ENCODE results near the gene ICE1. TPM values are rescaled to one million over a fixed set of nuclear protein-coding genes. Genes with fewer than 3 reads are reported as not detected.

Gene ICE1
- total RNA-seq, 1 donor from 2014 or later, result 37.9 TPM

- H3K4me1 Mint-ChIP-seq, result no peaks in the 10 kb centered on the region
- H3K36me3 Mint-ChIP-seq, result peaks cover 40% of the 10 kb centered on the region
- H3K27ac Mint-ChIP-seq, result no peak overlapping the region
- H3K27me3 Mint-ChIP-seq (ENCODE audit: low read depth), result no peaks in the 10 kb centered on the region
- no peak for TF ChIP-seq CTCF (IDR thresholded peaks at IDR 0.05; ENCODE audit: unreplicated experiment)
- no peaks in the 10 kb centered on the region for H3K9me3 Mint-ChIP-seq
- no peak for DNase-seq (ENCODE audit: low spot score in 2 of 2, unreplicated experiment in 2 of 2)
- H3K4me3 Mint-ChIP-seq, result no peak overlapping the region
Measured at GRCh38 chr5:5481206-5481605, 58.7 kb downstream of the ICE1 start.

- no peaks in the 10 kb centered on the region for H3K4me1 Mint-ChIP-seq
- no peak for TF ChIP-seq CTCF (IDR thresholded peaks at IDR 0.05; ENCODE audit: unreplicated experiment)
- no peak overlapping the region for H3K27ac Mint-ChIP-seq
- H3K9me3 Mint-ChIP-seq, result no peaks in the 10 kb centered on the region
- no peak overlapping the region for H3K4me3 Mint-ChIP-seq
- H3K36me3 Mint-ChIP-seq, result peaks cover 36% of the 10 kb centered on the region
- H3K27me3 Mint-ChIP-seq (ENCODE audit: low read depth), result no peaks in the 10 kb centered on the region
- DNase-seq (ENCODE audit: low spot score in 2 of 2, unreplicated experiment in 2 of 2), result no peak
Measured at GRCh38 chr5:5481633-5482032, 59.2 kb downstream of the ICE1 start.

GRCh38 chr5:5483350-5483749 is 60.9 kb downstream of the ICE1 start:
- Mint-ChIP-seq H3K4me1 (no peaks in the 10 kb centered on the region), H3K36me3 (peaks cover 25% of the 10 kb centered on the region), H3K27me3 (ENCODE audit: low read depth) (no peaks in the 10 kb centered on the region), H3K9me3 (no peaks in the 10 kb centered on the region), H3K27ac (no peak overlapping the region), H3K4me3 (no peak overlapping the region)
- no peak for TF ChIP-seq CTCF (IDR thresholded peaks at IDR 0.05; ENCODE audit: unreplicated experiment)
- no peak for DNase-seq (ENCODE audit: low spot score in 2 of 2, unreplicated experiment in 2 of 2)

GRCh38 chr5:5483880-5484598 is 61.6 kb downstream of the ICE1 start:
- TF ChIP-seq CTCF (IDR thresholded peaks at IDR 0.05; ENCODE audit: unreplicated experiment), result no peak
- H3K27me3 Mint-ChIP-seq (ENCODE audit: low read depth), result no peaks in the 10 kb centered on the region
- peaks cover 20% of the 10 kb centered on the region for H3K36me3 Mint-ChIP-seq
- DNase-seq (ENCODE audit: low spot score in 2 of 2, unreplicated experiment in 2 of 2), result no peak
- no peak overlapping the region for H3K4me3 Mint-ChIP-seq
- no peak overlapping the region for H3K27ac Mint-ChIP-seq
- H3K4me1 Mint-ChIP-seq, result no peaks in the 10 kb centered on the region
- H3K9me3 Mint-ChIP-seq, result no peaks in the 10 kb centered on the region

- H3K4me1 Mint-ChIP-seq, result no peaks in the 10 kb centered on the region
- no peaks in the 10 kb centered on the region for H3K9me3 Mint-ChIP-seq
- no peak for TF ChIP-seq CTCF (IDR thresholded peaks at IDR 0.05; ENCODE audit: unreplicated experiment)
- no peak for DNase-seq (ENCODE audit: low spot score in 2 of 2, unreplicated experiment in 2 of 2)
- H3K36me3 Mint-ChIP-seq, result peaks cover 11% of the 10 kb centered on the region
- H3K27me3 Mint-ChIP-seq (ENCODE audit: low read depth), result no peaks in the 10 kb centered on the region
- H3K27ac Mint-ChIP-seq, result no peak overlapping the region
- H3K4me3 Mint-ChIP-seq, result no peak overlapping the region
Measured at GRCh38 chr5:5486122-5486521, 63.6 kb downstream of the ICE1 start.
